GM12892 (cell line): ENCODE data around the gene CABYR.
"Not testable (repeated sequence)": the region's sequence is repeated elsewhere in the genome, so short reads cannot be mapped to it uniquely, and the experiment has no call there.

Experiments
- POLR2A ChIP-seq: IDR thresholded peaks from 2 replicates; pipeline ENCODE4 v1.6.1; 2011; ENCODE audit warnings: low read depth, low read length, control low read depth
- POLR2AphosphoS5 ChIP-seq: IDR thresholded peaks from 2 replicates; pipeline ENCODE4 v1.6.1; 2011; ENCODE audit warnings: low read depth, low read length, control low read depth
- TAF1 ChIP-seq: IDR thresholded peaks from 2 replicates; pipeline ENCODE4 v1.6.1; 2011; ENCODE audit warnings: low read depth, mild to moderate bottlenecking, control low read depth, low read length, borderline replicate concordance

DNA sequence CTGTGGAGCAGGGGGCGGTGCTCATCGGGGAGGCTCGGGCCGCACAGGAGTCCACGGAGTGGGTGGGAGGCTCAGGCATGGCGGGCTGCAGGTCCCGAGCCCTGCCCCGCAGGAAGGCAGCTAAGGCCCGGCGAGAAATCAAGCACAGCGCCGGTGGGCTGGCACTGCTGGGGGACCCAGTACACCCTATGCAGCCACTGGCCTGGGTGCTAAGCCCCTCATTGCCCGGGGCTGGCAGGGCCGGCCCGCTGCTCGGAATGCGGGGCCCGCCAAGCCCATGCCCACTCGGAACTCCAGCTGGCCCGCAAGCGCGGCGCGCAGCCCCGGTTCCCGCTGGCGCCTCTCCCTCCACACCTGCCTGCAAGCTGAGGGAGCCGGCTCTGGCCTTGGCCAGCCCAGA lies 10.7 kb downstream of the CABYR start:
- TF ChIP-seq POLR2A, POLR2AphosphoS5, TAF1: not testable (repeated sequence)
